ENCODE measurements around the gene CDK6.

The CDK6 gene

DNA sequence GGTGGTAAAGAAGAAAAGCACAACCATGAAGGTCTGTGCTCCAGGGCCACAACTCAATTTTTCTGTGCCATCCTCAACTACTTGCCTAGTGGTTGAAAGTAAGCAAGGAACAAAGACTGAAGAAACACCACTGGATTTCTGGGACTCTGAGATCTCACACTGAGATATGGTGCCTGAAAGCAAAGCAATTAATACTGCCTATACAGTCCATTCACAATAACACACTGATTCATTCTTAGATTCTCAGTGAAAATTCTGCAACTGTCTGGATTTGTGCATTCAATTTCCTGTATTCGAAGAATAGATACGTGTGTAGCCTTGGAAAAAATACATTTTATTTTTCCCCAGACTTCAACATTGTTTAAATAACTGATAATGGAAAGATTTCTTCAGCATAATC lies 129.8 kb downstream of the CDK6 start:
- no peak overlapping the region for H2AFZ ChIP-seq (ENCODE audit: low read depth, low read length)
- H3K4me1 ChIP-seq (ENCODE audit: insufficient read depth, low read length): no peaks in the 10 kb centered on the region
- no peaks in the 10 kb centered on the region for H3K27me3 ChIP-seq (ENCODE audit: insufficient read depth, low read length)
- no peaks in the 10 kb centered on the region for H3K36me3 ChIP-seq (ENCODE audit: insufficient read depth, low read length)
- peaks cover 8% of the 10 kb centered on the region for H3K9me3 ChIP-seq (ENCODE audit: low read length)
- H3K4me3 ChIP-seq (ENCODE audit: low read length): no peak overlapping the region

DNA sequence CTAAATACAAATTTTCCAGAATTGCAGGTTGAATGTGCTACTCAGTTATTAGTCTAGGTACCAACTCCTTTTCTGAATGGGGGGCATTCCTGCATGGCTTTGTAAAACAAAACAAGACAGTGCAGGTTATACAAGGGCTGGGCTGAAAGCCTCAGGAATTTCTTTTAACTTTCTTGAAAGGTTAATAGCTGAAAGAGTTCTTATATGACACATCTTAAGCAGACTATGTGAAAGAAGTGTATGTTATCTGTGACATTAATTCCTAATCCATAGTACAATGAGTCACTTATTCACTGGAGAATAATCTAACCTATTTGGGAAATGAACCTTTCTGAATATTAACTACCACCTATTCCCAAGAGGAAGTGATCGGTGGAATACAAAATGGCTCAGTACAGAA lies 130.5 kb downstream of the CDK6 start:
- peaks cover 8% of the 10 kb centered on the region for H3K9me3 ChIP-seq (ENCODE audit: low read length)

DNA sequence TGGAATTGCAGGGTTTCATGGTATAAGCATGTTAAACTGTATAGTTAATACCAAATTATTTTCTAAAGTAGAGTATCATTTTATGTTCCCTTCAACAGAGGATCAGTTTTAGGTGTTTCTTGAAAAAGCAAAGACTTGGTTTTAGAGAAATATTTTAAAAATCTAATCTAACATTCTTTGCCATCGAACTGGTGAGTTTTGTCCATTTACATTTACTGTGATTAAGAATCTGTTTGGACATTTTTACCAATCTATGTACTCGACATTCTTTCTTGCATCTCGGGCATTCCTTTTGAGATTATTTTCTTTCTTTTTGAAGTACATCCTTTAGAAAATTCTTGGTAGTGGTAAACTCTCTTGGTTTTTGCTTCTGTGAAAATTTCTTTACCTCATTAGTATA lies 131.5 kb downstream of the CDK6 start:
- Histone ChIP-seq H3K36me3 (ENCODE audit: insufficient read depth, low read length) (no peaks in the 10 kb centered on the region), H3K9me3 (ENCODE audit: low read length) (peaks cover 8% of the 10 kb centered on the region), H3K4me3 (ENCODE audit: low read length) (no peak overlapping the region), H3K27me3 (ENCODE audit: insufficient read depth, low read length) (no peaks in the 10 kb centered on the region), H3K4me1 (ENCODE audit: insufficient read depth, low read length) (no peaks in the 10 kb centered on the region), H2AFZ (ENCODE audit: low read depth, low read length) (no peak overlapping the region)

More for the DNA sequence above, 130.5 kb downstream of the CDK6 start:
- no peaks in the 10 kb centered on the region for H3K27me3 ChIP-seq (ENCODE audit: insufficient read depth, low read length)
- H3K36me3 ChIP-seq (ENCODE audit: insufficient read depth, low read length): no peaks in the 10 kb centered on the region
- H3K4me3 ChIP-seq (ENCODE audit: low read length): no peak overlapping the region
- H3K4me1 ChIP-seq (ENCODE audit: insufficient read depth, low read length): no peaks in the 10 kb centered on the region
- H2AFZ ChIP-seq (ENCODE audit: low read depth, low read length): no peak overlapping the region

DNA sequence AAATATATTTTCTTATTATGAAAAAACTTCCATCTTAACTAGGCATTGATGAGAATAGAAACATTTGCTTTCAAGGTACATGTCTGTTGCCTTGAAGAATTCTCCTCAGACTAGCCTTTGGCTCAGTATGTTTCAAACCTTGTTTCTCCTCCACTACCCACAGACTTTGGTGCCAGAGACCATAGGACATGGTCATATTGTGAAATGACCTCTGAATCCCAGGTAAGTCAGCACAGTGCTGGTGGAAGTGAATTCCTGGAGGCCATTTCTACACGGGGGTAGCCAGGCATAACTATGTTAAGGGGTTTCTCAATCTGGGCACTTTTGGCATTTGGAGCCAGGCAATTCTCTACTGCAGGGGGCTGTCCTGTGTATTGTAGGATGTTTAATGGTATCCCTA lies 133.8 kb downstream of the CDK6 start:
- Histone ChIP-seq H3K27me3 (ENCODE audit: insufficient read depth, low read length) (no peaks in the 10 kb centered on the region), H3K9me3 (ENCODE audit: low read length) (peaks cover 8% of the 10 kb centered on the region), H3K36me3 (ENCODE audit: insufficient read depth, low read length) (no peaks in the 10 kb centered on the region), H2AFZ (ENCODE audit: low read depth, low read length) (no peak overlapping the region), H3K4me3 (ENCODE audit: low read length) (no peak overlapping the region), H3K4me1 (ENCODE audit: insufficient read depth, low read length) (peaks cover 14% of the 10 kb centered on the region)

DNA sequence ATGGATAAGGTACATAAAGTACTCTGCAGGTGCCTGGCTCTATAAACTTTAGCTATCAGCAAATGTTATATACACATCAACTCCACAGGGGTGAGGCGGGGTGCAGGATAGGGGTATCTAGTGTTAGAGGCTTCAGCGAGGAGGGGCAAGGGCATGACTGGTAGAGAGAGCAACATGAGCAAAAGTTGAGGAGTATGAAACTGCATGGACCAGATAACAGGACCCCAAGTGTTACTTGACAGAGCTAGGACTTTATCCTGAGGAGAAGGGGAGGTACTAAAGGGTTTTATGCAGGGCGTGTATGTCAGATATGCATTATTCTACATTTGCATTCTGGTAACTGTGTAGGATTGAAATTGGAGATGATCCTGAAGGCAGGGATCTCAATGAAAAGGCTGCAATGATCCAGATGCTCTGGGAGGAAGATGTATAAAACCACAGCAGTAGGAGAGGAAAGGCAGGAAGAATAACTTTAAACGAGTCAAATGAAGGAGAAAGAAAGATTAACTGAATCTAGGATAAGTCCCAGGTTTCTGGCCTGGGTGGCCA lies 136.3 kb downstream of the CDK6 start:
- H3K27me3 ChIP-seq (ENCODE audit: insufficient read depth, low read length): no peaks in the 10 kb centered on the region
- H2AFZ ChIP-seq (ENCODE audit: low read depth, low read length): no peak overlapping the region
- no peak overlapping the region for H3K4me3 ChIP-seq (ENCODE audit: low read length)
- no peaks in the 10 kb centered on the region for H3K36me3 ChIP-seq (ENCODE audit: insufficient read depth, low read length)
- peaks cover 34% of the 10 kb centered on the region for H3K4me1 ChIP-seq (ENCODE audit: insufficient read depth, low read length)
- peaks cover 2% of the 10 kb centered on the region for H3K9me3 ChIP-seq (ENCODE audit: low read length)

DNA sequence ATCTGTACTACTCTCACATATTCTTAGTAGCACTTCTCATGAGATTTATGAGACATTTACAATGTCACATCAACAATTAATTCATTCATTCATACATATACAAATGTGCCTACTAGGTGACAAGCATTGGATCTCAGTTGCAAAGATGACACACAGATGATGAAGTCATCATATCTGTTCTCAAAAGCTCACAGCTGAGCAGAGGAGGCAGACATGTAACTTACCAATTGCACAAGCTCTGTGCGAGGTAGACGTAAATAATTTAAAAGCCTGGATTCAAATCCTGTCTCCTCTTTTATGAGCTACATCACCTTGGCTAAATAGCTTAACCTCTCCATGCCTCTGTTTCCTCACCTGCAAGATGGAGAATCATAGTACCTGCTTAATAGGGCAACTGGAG lies 136.8 kb downstream of the CDK6 start:
- H3K9me3 ChIP-seq (ENCODE audit: low read length): peaks cover 2% of the 10 kb centered on the region
- no peaks in the 10 kb centered on the region for H3K27me3 ChIP-seq (ENCODE audit: insufficient read depth, low read length)
- H3K4me3 ChIP-seq (ENCODE audit: low read length): no peak overlapping the region
- H3K4me1 ChIP-seq (ENCODE audit: insufficient read depth, low read length): peaks cover 38% of the 10 kb centered on the region
- H2AFZ ChIP-seq (ENCODE audit: low read depth, low read length): no peak overlapping the region
- H3K36me3 ChIP-seq (ENCODE audit: insufficient read depth, low read length): no peaks in the 10 kb centered on the region

DNA sequence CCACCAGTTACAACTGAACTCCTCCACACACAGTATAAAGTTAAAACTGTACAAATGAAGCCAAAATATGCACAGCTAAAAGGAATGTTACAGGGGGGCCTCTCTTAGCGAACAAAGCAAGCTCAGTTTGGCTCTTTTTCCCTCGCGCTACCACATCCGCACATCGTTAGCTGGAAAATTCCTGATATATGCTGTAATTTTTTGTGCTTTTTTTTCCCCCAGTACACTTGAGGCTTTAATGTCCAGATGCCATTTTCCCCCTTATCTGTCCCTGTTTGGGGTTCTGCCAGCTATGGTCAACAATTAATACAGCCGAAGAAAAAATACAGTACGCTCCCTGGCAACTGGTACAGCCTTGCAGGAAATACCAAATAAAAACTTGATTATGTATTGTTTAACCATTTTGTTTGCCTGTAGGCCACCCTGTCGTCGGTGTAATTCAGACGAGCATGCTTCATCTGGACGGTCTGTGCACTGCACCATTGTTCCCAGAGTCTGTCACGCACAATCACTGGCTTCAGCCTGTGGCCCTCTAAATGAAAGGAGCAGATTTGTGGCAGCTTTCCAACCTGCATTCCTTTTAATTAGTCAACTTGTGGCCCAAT lies 138.0 kb downstream of the CDK6 start:
- Histone ChIP-seq H3K9me3 (ENCODE audit: low read length) (no peaks in the 10 kb centered on the region), H3K4me1 (ENCODE audit: insufficient read depth, low read length) (peaks cover 42% of the 10 kb centered on the region), H2AFZ (ENCODE audit: low read depth, low read length) (peak overlapping the region; percentile 29), H3K4me3 (ENCODE audit: low read length) (no peak overlapping the region), H3K27me3 (ENCODE audit: insufficient read depth, low read length) (no peaks in the 10 kb centered on the region), H3K36me3 (ENCODE audit: insufficient read depth, low read length) (no peaks in the 10 kb centered on the region)

DNA sequence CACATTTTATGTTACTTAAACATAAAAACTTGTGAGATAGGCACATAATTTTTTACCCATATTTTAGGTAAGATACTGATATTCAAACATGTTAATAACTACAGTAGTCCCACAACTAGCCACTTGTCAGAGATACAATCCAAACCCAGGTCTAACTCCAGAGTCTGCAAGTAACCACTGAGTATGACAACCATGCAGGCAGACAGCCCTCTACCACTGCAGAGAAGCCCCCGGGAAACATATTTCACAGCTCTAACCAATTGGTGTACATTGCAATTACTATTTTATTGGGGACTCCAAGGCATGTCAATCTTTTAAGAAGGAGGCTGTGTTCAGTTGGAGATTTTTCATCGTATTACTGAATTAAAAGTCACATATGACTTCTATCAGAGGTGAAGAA lies 139.0 kb downstream of the CDK6 start:
- H3K4me1 ChIP-seq (ENCODE audit: insufficient read depth, low read length): peaks cover 42% of the 10 kb centered on the region
- no peaks in the 10 kb centered on the region for H3K27me3 ChIP-seq (ENCODE audit: insufficient read depth, low read length)
- H2AFZ ChIP-seq (ENCODE audit: low read depth, low read length): no peak overlapping the region
- H3K4me3 ChIP-seq (ENCODE audit: low read length): no peak overlapping the region
- no peaks in the 10 kb centered on the region for H3K36me3 ChIP-seq (ENCODE audit: insufficient read depth, low read length)
- peaks cover 1% of the 10 kb centered on the region for H3K9me3 ChIP-seq (ENCODE audit: low read length)

DNA sequence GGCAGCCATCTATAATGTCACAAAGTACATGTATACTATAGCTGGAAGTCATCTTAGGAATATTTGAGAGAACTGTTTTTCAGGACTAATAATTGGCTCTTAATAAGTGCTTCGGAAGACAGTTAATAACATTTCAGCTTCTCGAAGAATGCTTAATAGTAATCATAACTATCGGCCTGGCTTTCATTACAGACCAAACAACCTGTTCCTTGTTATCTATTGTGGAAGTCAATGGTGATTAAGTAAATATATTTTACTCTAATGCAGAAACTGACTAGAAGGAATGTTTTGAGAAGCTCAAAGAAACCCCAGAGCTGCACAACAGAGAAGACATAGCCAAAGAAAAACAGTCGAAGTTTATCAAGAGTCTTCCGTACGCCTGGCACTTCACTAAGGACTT lies 139.4 kb downstream of the CDK6 start:
- H3K36me3 ChIP-seq (ENCODE audit: insufficient read depth, low read length): no peaks in the 10 kb centered on the region
- H3K27me3 ChIP-seq (ENCODE audit: insufficient read depth, low read length): no peaks in the 10 kb centered on the region
- peaks cover 1% of the 10 kb centered on the region for H3K9me3 ChIP-seq (ENCODE audit: low read length)
- no peak overlapping the region for H3K4me3 ChIP-seq (ENCODE audit: low read length)
- peaks cover 42% of the 10 kb centered on the region for H3K4me1 ChIP-seq (ENCODE audit: insufficient read depth, low read length)
- no peak overlapping the region for H2AFZ ChIP-seq (ENCODE audit: low read depth, low read length)

DNA sequence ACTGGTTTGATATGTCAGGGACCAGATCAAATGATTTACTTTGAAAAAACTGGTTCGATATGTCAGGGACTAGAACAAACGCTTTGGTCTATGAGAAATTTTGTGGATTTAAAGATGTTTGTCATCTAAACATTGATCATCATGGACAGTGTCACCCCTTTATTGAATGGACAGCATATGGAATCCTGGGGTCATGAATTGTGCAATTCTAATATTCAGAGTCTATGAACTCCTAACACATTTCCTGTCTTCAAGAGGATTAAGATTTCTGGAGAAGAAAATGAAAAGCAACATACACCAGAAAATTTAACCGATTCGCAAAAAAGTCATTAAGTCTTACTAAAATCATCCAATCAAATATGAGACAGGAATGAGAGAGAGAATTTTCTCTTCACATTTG lies 139.8 kb downstream of the CDK6 start:
- Histone ChIP-seq H3K9me3 (ENCODE audit: low read length) (peaks cover 1% of the 10 kb centered on the region), H3K4me3 (ENCODE audit: low read length) (peak overlapping the region; percentile 51), H3K27me3 (ENCODE audit: insufficient read depth, low read length) (no peaks in the 10 kb centered on the region), H3K36me3 (ENCODE audit: insufficient read depth, low read length) (no peaks in the 10 kb centered on the region), H2AFZ (ENCODE audit: low read depth, low read length) (no peak overlapping the region), H3K4me1 (ENCODE audit: insufficient read depth, low read length) (peaks cover 42% of the 10 kb centered on the region)

DNA sequence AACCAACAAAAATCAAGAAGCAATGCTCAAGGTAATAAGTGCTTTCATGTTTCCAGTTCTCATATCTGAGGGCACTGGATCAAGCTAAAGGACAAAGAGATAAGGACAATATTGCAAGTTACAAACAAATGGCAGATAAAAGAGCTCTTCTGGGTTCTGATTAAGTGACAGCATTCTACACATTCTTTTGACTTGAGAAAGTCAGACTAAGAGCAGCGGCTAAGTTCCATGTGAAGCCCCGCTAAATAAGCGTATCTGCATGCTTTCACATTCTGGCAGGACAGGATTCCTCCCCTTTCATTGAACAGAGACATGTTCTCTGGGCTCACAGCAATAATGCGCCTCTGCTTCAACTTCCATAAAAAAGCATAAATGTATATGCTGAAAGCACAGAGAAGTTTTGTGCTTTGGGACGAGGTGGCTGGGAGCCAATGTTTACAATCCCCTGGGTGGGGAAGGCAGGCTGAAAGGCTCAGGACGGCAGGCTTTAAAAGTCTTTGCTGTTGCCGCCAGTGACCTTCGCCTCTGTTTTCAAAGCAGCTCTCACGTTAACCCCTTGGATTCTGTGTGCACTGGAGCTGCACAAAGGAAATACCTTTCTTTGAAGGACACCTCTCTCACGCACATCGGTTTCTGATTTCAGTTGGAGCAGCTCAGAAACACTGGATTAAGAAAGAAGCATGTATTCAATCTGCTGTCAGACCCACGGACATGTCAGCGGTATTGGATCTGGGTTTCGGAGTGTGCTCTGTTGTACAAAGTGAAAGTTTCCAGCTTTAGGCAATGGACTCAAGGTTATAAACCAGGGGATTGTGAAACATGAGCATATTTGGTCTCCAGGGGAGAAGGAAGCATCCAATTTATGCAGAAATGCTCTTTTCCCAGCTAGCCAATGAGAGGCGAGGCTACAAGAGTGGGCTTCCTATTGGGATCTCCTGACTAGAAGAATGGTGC lies 140.8 kb downstream of the CDK6 start:
- Histone ChIP-seq H3K9me3 (ENCODE audit: low read length) (peaks cover 1% of the 10 kb centered on the region), H3K27me3 (ENCODE audit: insufficient read depth, low read length) (no peaks in the 10 kb centered on the region), H2AFZ (ENCODE audit: low read depth, low read length) (peak overlapping the region; percentile 7), H3K4me1 (ENCODE audit: insufficient read depth, low read length) (peaks cover 42% of the 10 kb centered on the region), H3K36me3 (ENCODE audit: insufficient read depth, low read length) (no peaks in the 10 kb centered on the region), H3K4me3 (ENCODE audit: low read length) (peak overlapping the region; percentile 51)

DNA sequence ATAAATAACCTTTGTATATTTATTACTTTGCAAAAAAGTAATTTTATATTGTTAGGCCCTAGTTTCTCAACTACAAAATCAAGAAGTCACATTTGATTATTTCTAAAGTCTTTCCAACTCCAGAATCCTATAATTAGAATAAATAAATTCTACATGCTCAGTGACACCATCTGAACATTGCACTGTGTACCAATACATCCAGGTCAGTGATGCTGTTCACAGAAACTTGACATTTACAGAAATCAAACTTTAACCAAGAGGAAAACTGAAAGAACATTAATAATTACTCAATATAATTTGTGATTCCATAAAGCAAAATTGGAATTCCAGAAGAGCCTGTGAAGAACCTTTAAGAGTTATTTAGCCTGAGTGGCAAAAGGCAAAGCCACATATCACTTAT lies 142.2 kb downstream of the CDK6 start:
- Histone ChIP-seq H3K4me1 (ENCODE audit: insufficient read depth, low read length) (peaks cover 42% of the 10 kb centered on the region), H3K27me3 (ENCODE audit: insufficient read depth, low read length) (no peaks in the 10 kb centered on the region), H3K4me3 (ENCODE audit: low read length) (no peak overlapping the region)

DNA sequence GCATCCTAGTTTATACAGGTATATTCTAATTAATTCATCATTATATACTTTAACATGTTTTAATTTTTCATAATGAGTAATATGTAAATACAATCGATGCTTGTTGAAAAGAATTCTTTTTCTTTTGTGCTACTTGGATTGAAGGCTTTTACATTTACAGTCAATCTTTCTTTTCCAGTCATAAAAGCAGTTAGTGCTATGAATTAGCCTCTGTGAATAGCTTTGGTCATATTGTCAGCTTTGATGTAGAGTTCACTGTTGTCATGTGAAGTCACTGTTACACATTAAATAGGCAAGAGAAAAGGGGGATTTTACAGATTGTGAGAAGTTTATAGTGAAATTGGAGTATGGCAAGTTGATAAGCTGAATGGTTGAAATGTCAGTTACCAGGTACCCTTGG lies 142.9 kb downstream of the CDK6 start:
- Histone ChIP-seq H3K9me3 (ENCODE audit: low read length) (peaks cover 1% of the 10 kb centered on the region), H2AFZ (ENCODE audit: low read depth, low read length) (no peak overlapping the region), H3K4me1 (ENCODE audit: insufficient read depth, low read length) (peaks cover 37% of the 10 kb centered on the region), H3K36me3 (ENCODE audit: insufficient read depth, low read length) (no peaks in the 10 kb centered on the region), H3K4me3 (ENCODE audit: low read length) (no peak overlapping the region), H3K27me3 (ENCODE audit: insufficient read depth, low read length) (no peaks in the 10 kb centered on the region)

More for the DNA sequence above, 142.2 kb downstream of the CDK6 start:
- no peak overlapping the region for H2AFZ ChIP-seq (ENCODE audit: low read depth, low read length)
- H3K9me3 ChIP-seq (ENCODE audit: low read length): peaks cover 1% of the 10 kb centered on the region
- no peaks in the 10 kb centered on the region for H3K36me3 ChIP-seq (ENCODE audit: insufficient read depth, low read length)
